Activated T-cell treated with anti-CD3 and anti-CD28 coated beads for 48 hours (primary cell): ENCODE measurements around the gene GORASP2.

Source experiments
- DNase-seq: peaks from one replicate; pipeline ENCODE4 v3.0.0-alpha.2; 2020; ENCODE audit warnings: low read depth

The GORASP2 gene

GRCh38 chr2:170923799-170924198 is 5.3 kb upstream of the GORASP2 start:
- DNase-seq: no peak

- peak; percentile 1 for DNase-seq
Observed at GRCh38 chr2:170924969-170925368, 4.1 kb upstream of the GORASP2 start.

GRCh38 chr2:170925923-170926322 is 3.1 kb upstream of the GORASP2 start:
- DNase-seq: no peak

DNA sequence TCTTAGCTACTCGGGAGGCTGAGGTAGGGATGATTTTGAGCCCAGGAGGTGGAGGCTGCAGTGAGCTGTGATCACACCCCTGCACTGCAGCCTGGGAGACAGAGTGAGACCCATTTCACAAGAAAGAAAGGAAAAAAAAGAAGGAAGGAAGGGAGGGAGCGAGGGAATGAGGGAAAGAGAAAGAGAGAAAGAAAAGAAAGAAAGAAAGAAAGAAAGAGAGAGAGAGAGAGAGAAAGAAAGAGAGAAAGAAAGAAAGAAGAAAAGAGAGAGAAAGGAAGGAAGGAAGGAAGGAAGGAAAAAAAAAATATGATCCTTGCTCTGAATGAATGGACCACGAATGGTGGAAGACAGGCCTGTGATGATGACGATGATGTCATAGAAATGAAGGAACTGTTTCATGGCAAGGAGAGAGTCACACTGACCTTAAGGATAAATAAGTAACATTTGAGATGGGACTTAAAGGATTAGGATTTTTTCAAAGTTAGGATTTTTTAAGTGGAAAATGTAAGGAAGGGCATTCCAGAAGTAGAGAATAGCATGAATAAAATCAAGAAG is 2.2 kb upstream of the GORASP2 start:
- DNase-seq: no peak

DNA sequence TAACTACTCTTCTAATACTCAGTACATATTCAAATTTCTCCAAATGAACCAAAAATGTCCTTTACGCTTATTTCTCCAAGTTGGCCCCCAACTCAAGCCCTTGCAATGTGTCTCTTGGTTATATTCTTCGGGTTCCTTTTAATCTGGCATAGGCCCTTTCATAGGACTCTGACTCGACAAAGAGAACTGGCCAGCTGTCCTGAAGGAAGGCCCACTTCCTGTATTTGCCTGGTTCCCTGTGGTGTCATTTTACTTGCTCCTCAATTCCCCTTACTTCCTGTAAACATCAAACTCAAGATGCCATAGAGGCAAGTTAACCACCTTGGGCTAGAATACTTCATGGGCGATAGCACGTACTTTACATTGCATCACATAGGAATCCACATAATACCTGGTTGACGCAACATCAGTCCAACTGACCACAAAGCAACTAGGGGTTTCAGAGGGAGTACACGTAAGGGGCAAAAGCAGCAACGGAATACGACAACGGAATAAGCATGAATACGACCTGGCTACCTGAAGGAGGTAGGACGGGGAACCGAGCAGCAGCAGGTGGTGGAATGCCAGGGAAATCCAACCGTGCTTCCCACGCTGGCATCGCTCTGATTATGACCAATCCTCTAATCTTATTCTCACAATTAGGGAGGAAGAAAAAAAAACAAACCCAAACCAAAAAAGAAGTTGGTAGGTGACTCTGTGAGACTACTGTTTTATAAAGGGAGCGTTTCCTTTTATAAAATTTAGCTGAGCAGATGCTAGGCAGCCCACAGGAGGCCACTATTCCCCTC is 823 bp upstream of the GORASP2 start:
- no peak for DNase-seq

GRCh38 chr2:170929686-170930050 is 615 bp downstream of the GORASP2 start:
- peak; percentile 44 for DNase-seq

- DNase-seq: peak; percentile 42
Observed at GRCh38 chr2:170930131-170930990, 1.3 kb downstream of the GORASP2 start.

- no peak for DNase-seq
Observed at GRCh38 chr2:170930991-170931266, 1.9 kb downstream of the GORASP2 start.

GRCh38 chr2:170932166-170932565 is 3.1 kb downstream of the GORASP2 start:
- no peak for DNase-seq

- DNase-seq: no peak
Observed at GRCh38 chr2:170932948-170933347, 3.9 kb downstream of the GORASP2 start.

GRCh38 chr2:170937709-170938379 is 8.8 kb downstream of the GORASP2 start:
- DNase-seq: no peak

DNA sequence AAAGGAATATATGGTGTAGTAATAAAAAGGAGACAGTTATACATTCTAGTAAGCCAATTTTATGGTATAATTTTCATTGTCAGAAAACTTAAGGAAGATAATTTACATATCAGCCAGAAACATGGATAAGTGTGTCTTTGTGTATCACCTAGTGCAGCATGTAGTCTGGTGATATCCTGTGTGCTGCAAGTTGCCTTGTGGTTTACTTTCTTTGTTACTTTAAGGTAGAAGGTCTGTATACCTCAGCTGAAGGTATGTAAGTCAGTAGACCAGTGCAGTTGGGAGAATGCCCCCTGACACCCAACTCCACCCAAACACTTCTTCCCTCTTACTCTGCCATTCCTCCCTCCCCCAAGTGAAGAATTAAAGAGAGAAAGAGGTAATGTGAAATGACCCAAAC is 11.0 kb downstream of the GORASP2 start:
- DNase-seq: no peak

GRCh38 chr2:170942615-170943014 is 13.6 kb downstream of the GORASP2 start:
- DNase-seq: no peak

DNA sequence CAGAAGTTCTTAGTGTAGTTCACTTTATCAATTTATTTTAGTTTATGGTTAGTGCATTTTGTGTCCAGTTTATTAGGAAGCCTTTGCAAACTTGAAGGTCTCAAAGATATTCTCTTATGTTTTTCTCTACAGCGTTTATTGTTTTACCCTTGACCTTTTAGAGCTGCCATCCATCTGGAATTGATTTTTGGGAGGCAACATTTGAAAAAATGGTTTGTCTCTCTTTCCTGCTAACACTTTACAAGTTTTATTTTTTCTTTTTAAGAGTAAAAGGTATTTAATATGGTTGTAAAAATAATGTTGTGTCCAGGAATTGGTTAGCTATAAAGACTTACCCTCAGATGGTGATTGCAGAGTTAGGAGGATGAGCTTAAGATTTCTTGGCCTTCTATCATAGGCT is 14.0 kb downstream of the GORASP2 start:
- no peak for DNase-seq

DNA sequence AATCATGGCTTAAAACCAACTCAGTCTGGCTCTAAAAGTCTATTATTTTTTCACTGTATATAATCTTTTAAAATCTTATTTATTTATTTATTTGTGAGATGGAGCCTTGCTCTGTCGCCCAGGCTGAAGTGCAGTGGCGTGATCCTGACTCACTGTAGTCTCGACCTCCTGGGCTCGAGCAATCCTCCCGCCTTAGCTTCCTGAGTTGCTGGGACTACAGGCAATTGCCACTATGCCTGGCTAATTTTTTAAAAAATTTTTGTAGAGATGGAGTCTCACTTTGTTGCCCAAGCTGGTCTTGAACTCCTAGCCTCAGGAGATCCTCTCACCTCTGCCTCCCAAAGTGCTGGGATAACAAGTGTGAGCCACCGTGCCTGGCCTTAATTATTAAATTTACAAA is 14.5 kb downstream of the GORASP2 start:
- no peak for DNase-seq

GRCh38 chr2:170944545-170944944 is 15.5 kb downstream of the GORASP2 start:
- no peak for DNase-seq

DNA sequence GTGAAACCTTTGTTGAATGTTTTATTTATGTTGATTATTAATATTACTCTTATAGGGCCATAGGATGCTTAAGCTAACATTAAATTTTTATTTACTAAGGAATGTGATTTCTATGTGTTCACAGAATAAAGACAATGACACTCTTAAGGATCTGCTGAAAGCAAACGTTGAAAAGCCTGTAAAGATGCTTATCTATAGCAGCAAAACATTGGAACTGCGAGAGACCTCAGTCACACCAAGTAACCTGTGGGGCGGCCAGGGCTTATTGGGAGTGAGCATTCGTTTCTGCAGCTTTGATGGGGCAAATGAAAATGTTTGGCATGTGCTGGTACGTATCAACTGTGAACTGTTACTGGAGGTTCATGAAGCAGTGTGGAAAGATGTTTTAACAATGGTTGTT is 20.4 kb downstream of the GORASP2 start:
- DNase-seq: no peak

- DNase-seq: no peak
Observed at GRCh38 chr2:170950221-170950761, 21.2 kb downstream of the GORASP2 start.

- no peak for DNase-seq
Observed at GRCh38 chr2:170953941-170954340, 24.9 kb downstream of the GORASP2 start.

- DNase-seq: no peak
Observed at GRCh38 chr2:170963386-170963785, 34.3 kb downstream of the GORASP2 start.

- no peak for DNase-seq
Observed at GRCh38 chr2:170965446-170966225, 36.6 kb downstream of the GORASP2 start.
